ENCODE data around the gene ADCYAP1R1. TPM values are rescaled to one million over a fixed set of nuclear protein-coding genes. Genes with fewer than 3 reads are reported as not detected.

Gene ADCYAP1R1
- total RNA-seq, 1 donor from 2014 or later: 39.3 TPM

DNA sequence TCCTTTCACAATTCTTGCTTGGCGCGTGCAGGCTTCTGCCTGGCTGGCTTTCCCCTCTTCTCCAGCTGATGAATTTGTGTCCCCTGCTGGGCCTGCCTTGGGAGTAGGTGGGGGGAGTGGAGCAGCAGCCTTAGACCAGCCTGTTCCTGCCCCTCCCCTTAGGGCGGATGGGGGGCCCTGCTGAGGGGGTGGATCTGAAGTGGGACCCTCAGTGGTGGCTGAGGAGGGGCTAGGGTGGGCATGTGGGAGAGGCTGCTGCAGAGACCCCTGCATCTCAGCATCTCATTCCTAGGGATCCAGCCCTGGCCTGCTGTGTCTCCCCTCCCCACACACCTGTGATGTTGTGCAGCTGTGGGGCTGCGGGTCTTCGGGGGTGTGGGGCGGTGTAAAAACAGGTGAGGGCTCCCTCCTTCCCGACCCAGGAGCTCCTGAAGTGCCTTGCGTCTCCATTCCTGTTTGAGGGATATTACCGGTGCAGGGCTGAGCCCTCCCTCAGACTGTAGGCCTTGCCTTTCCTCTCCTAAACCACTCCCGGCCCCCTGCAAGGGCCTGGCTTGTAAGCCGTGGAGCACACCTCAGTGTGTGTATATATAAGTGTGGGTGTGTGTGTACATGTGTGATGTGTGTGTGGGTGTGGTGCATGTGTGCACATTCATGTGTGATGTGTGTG lies 24.7 kb downstream of the ADCYAP1R1 start:
- H3K36me3 Mint-ChIP-seq (ENCODE audit: low read depth, unreplicated experiment): peaks cover 19% of the 10 kb centered on the region
- no peak overlapping the region for H3K4me3 Mint-ChIP-seq (ENCODE audit: unreplicated experiment)
- no peak for TF ChIP-seq CTCF (IDR thresholded peaks at IDR 0.05; ENCODE audit: unreplicated experiment)
- no peaks in the 10 kb centered on the region for H3K9me3 Mint-ChIP-seq (ENCODE audit: unreplicated experiment)
- peaks cover 27% of the 10 kb centered on the region for H3K4me1 Mint-ChIP-seq (ENCODE audit: unreplicated experiment)
- H3K27me3 Mint-ChIP-seq (ENCODE audit: unreplicated experiment): peaks cover 15% of the 10 kb centered on the region
- no peak overlapping the region for H3K27ac Mint-ChIP-seq (ENCODE audit: unreplicated experiment)
- no peak for DNase-seq (ENCODE audit: low spot score)

DNA sequence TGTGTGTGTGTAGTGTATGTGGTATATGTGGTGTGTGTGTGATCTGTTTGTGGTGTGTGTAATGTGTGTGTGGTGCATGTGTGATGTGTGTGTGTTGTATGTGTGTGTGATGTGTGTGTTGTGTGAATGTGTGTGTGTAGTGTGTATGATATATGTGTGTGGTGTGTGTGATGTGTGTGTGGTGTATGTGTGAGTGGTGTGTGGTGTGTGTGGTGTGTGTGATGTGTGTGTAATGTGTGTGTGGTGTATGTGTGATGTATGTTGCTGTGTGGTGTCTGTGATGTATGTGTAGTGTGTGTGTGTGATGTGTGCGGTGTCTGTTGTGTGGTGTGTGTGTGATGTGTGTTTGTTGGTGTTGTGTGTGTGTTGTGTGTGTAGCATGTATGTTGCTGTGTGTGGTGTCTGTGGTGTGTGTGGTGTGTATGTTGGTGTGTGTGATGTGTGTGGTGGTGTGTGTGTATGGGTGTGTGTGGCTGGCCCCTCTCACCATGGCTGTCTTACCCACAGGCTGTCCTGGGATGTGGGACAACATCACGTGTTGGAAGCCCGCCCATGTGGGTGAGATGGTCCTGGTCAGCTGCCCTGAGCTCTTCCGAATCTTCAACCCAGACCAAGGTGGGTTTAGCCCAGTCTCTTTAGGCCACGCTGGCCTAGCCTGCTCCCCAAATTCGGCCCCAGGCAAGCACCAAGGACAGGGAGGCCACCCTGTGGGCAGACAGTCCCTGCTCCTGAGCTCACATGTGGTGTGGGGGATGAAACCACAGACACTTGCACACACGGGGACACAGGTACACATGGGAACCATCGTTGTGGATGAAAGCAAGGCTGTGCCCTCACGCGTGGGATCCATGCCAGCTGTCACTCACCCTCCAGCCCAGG lies 25.6 kb downstream of the ADCYAP1R1 start:
- no peak for TF ChIP-seq CTCF (IDR thresholded peaks at IDR 0.05; ENCODE audit: unreplicated experiment)
- H3K9me3 Mint-ChIP-seq (ENCODE audit: unreplicated experiment): no peaks in the 10 kb centered on the region
- no peak overlapping the region for H3K27ac Mint-ChIP-seq (ENCODE audit: unreplicated experiment)
- peaks cover 15% of the 10 kb centered on the region for H3K36me3 Mint-ChIP-seq (ENCODE audit: low read depth, unreplicated experiment)
- DNase-seq (ENCODE audit: low spot score): no peak
- peaks cover 36% of the 10 kb centered on the region for H3K4me1 Mint-ChIP-seq (ENCODE audit: unreplicated experiment)
- H3K4me3 Mint-ChIP-seq (ENCODE audit: unreplicated experiment): no peak overlapping the region
- peaks cover 14% of the 10 kb centered on the region for H3K27me3 Mint-ChIP-seq (ENCODE audit: unreplicated experiment)

DNA sequence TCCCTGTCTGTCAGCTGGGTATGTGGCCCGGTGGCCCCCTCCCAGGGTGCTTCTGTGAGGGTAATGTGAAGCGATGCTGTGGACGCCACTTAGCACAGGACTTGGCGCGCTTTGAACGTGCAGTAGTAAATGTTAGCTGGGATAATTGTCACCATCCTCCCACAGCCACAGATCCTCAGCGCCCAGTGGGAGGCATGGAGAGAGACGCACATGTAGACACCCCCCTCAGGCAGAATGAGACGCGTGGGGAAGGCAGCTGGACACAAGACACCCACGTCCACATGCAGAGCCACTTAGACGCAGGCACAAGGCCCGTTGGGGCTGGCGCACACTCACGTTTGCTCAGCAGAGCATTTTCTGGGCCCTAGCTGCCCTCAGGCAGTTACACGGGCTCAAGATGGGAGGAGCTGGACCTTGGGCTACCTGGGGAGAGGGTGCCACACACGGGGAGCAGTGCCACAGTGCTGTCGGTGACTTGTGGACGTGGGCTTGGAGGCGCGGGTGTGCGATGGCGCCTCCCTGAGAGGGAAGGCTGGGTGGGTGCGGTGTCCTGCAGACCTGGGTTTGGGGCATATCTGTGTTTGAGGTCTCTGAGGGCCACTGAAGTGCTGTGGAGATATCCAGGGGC lies 26.4 kb downstream of the ADCYAP1R1 start:
- Mint-ChIP-seq H3K4me3 (ENCODE audit: unreplicated experiment) (no peak overlapping the region), H3K4me1 (ENCODE audit: unreplicated experiment) (peaks cover 44% of the 10 kb centered on the region), H3K9me3 (ENCODE audit: unreplicated experiment) (no peaks in the 10 kb centered on the region), H3K36me3 (ENCODE audit: low read depth, unreplicated experiment) (peaks cover 14% of the 10 kb centered on the region), H3K27me3 (ENCODE audit: unreplicated experiment) (peaks cover 13% of the 10 kb centered on the region), H3K27ac (ENCODE audit: unreplicated experiment) (no peak overlapping the region)
- TF ChIP-seq CTCF (IDR thresholded peaks at IDR 0.05; ENCODE audit: unreplicated experiment): no peak
- DNase-seq (ENCODE audit: low spot score): no peak

- TF ChIP-seq CTCF (IDR thresholded peaks at IDR 0.05; ENCODE audit: unreplicated experiment): no peak
- Mint-ChIP-seq H3K27me3 (ENCODE audit: unreplicated experiment) (peaks cover 11% of the 10 kb centered on the region), H3K4me1 (ENCODE audit: unreplicated experiment) (peaks cover 49% of the 10 kb centered on the region), H3K9me3 (ENCODE audit: unreplicated experiment) (no peaks in the 10 kb centered on the region), H3K4me3 (ENCODE audit: unreplicated experiment) (no peak overlapping the region), H3K27ac (ENCODE audit: unreplicated experiment) (peak overlapping the region; percentile 62), H3K36me3 (ENCODE audit: low read depth, unreplicated experiment) (peaks cover 14% of the 10 kb centered on the region)
- no peak for DNase-seq (ENCODE audit: low spot score)
These were observed 27.2 kb downstream of the ADCYAP1R1 start for GRCh38 chr7:31079126-31079823.

Measured in endothelial cell (in vitro differentiated cells).